ENCODE results near the gene RIT2. TPM values are rescaled to one million over a fixed set of nuclear protein-coding genes. Genes with fewer than 3 reads are reported as not detected.

Gene RIT2
- total RNA-seq, 1 donor from 2014 or later = not detected

GRCh38 chr18:43116699-43117294, 1.3 kb upstream of the RIT2 start:
- TF ChIP-seq CTCF (IDR thresholded peaks at IDR 0.05) = no peak
- H3K27me3 Mint-ChIP-seq = no peaks in the 10 kb centered on the region
- DNase-seq (no peak), ATAC-seq (ENCODE audit: low read depth) (no peak)
- no peak overlapping the region for H3K27ac Mint-ChIP-seq
- H3K4me1 Mint-ChIP-seq = no peaks in the 10 kb centered on the region
- intact Hi-C loops (cut with micrococcal nuclease) = no loop called here
- H3K36me3 Mint-ChIP-seq (ENCODE audit: low read depth) = no peaks in the 10 kb centered on the region
- ChIA-PET POLR2A (no interaction called here), CTCF (no interaction called here)
- no peaks in the 10 kb centered on the region for H3K9me3 Mint-ChIP-seq
- H3K4me3 Mint-ChIP-seq = no peak overlapping the region

DNA sequence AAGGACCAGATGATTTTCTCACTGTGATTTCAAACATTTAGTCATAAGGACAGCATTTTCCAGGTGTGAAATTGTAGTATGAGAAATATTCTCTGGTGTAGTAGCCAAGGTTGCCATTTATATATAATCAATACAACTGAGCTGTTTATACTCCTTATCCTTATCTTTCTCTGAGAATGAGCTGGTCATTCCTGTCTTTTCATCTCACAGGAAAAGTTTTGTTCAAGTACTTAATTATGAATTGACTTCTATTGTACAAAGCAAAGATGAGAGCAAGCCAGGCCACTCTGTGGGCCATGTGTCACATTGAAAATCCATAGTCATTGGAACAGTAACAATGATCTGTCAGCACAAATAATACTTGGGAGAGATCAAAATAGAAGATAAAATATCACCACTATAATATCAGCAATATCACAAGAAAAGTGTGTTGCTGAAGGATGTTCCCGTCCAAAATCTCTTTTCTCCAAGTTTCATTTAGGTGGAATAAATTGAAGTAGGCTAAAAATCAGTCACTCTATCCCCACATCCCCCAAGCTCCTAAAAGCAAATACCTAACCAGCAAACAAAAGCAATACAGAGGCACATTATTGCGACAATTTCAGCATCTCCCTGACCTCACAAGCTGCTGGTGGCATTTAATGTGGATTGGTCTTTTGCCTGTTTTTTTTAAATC, 2.1 kb downstream of the RIT2 start:
- H3K9me3 Mint-ChIP-seq = no peaks in the 10 kb centered on the region

DNA sequence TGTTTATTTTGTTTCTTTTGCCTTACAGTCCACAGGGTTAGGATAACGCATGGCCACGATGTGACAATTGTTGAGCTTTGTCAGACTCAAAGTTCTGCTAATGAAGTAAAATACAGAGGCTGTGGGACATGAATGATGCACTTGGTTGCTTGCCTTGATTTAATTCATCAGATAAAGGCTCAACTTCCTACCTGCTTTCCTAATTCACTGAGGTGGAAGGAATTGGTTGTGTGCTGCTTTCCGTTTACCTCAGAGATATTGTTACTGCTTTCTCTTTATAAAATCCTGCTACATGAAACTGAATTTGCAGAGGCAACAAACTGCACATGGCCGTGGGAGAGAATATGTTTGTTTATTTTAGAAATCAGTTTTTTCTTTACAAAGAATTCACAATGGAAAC, 6.6 kb downstream of the RIT2 start:
- no peak overlapping the region for H3K4me3 Mint-ChIP-seq
- no peaks in the 10 kb centered on the region for H3K9me3 Mint-ChIP-seq
- no peak for ATAC-seq (ENCODE audit: low read depth)
- ChIA-PET POLR2A (no interaction called here), CTCF (no interaction called here)
- no peaks in the 10 kb centered on the region for H3K4me1 Mint-ChIP-seq
- TF ChIP-seq CTCF (IDR thresholded peaks at IDR 0.05) = no peak
- intact Hi-C loops (cut with micrococcal nuclease) = no loop called here
- DNase-seq = no peak
- no peak overlapping the region for H3K27ac Mint-ChIP-seq
- H3K27me3 Mint-ChIP-seq = no peaks in the 10 kb centered on the region
- H3K36me3 Mint-ChIP-seq (ENCODE audit: low read depth) = no peaks in the 10 kb centered on the region

More for the DNA sequence above, 2.1 kb downstream of the RIT2 start:
- no peak overlapping the region for H3K27ac Mint-ChIP-seq
- no peaks in the 10 kb centered on the region for H3K27me3 Mint-ChIP-seq
- no peak for TF ChIP-seq CTCF (IDR thresholded peaks at IDR 0.05)
- CTCF ChIA-PET = no interaction called here
- H3K4me3 Mint-ChIP-seq = no peak overlapping the region
- ATAC-seq (ENCODE audit: low read depth) (no peak), DNase-seq (no peak)
- H3K4me1 Mint-ChIP-seq = no peaks in the 10 kb centered on the region
- H3K36me3 Mint-ChIP-seq (ENCODE audit: low read depth) = no peaks in the 10 kb centered on the region
- POLR2A ChIA-PET = no interaction called here
- intact Hi-C loops (cut with micrococcal nuclease) = no loop called here

GRCh38 chr18:43108469-43108868, 7.0 kb downstream of the RIT2 start:
- no peak for ATAC-seq (ENCODE audit: low read depth)
- no peaks in the 10 kb centered on the region for H3K9me3 Mint-ChIP-seq
- no peak for TF ChIP-seq CTCF (IDR thresholded peaks at IDR 0.05)
- DNase-seq = no peak
- H3K4me3 Mint-ChIP-seq = no peak overlapping the region
- no peaks in the 10 kb centered on the region for H3K4me1 Mint-ChIP-seq
- intact Hi-C loops (cut with micrococcal nuclease) = no loop called here
- H3K36me3 Mint-ChIP-seq (ENCODE audit: low read depth) = no peaks in the 10 kb centered on the region
- H3K27me3 Mint-ChIP-seq = no peaks in the 10 kb centered on the region
- CTCF ChIA-PET = no interaction called here
- POLR2A ChIA-PET = no interaction called here
- no peak overlapping the region for H3K27ac Mint-ChIP-seq

DNA sequence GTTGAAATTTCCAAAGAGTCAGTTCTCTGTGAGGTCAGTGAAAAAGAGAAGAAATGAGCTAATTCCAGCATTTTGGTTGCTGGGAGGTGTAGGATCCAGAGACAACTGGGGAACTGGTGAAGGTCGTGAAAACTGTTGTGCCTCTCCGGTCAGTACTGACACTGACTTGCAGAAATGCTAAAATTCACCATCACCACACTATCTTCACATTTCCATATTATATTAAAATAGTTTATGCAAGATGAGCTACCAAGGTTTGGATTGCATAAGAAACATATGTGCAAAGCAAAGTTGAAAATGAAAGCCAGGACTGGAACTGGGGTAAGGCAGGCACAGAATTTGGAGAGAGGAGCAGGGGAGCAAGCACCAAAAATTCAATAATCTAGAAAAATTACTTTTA, 21.8 kb downstream of the RIT2 start:
- intact Hi-C loops (cut with micrococcal nuclease) = no loop called here
- no peak for TF ChIP-seq CTCF (IDR thresholded peaks at IDR 0.05)
- no peak for DNase-seq
- no peak overlapping the region for H3K4me3 Mint-ChIP-seq
- CTCF ChIA-PET = no interaction called here
- no peak overlapping the region for H3K27ac Mint-ChIP-seq
- peaks cover 3% of the 10 kb centered on the region for H3K9me3 Mint-ChIP-seq
- POLR2A ChIA-PET = no interaction called here
- ATAC-seq (ENCODE audit: low read depth) = no peak
- no peaks in the 10 kb centered on the region for H3K36me3 Mint-ChIP-seq (ENCODE audit: low read depth)
- no peaks in the 10 kb centered on the region for H3K27me3 Mint-ChIP-seq
- no peaks in the 10 kb centered on the region for H3K4me1 Mint-ChIP-seq

Measured in activated B cell treated with CpG ODN at 0.5 μM for 24 hours (primary cell).